Left ventricle myocardium superior (tissue), 1 donor: ENCODE data around the gene MMP2. TPM values are rescaled to one million over a fixed set of nuclear protein-coding genes. Genes with fewer than 3 reads are reported as not detected.

ENCODE experiments used
- ATAC-seq: fragments of 200-7000 bp; cut with Tn5 transposase; one replicate; pipeline ENCODE4 v1.9.1; 2020; ENCODE audit warnings: mild to moderate bottlenecking, moderate library complexity
- DNase-seq: peaks from one replicate; pipeline ENCODE4 v3.0.0-alpha.2; 2020
- intact Hi-C: fragments of 100-400 bp; cut with micrococcal nuclease; formaldehyde crosslinking; loops from one replicate; pipeline ENCODE4 v1.11.0; 2022
- total RNA-seq: library from RNA; stranded (reverse); fragmentation: NEBNext Ultra II Directional; extraction: Animal tissue kit (Norgen Biotek cat#: 25700); gene quantifications from one replicate; pipeline ENCODE4 v1.2.1, GENCODE V29; 2021
- donor health status: DM: no; HTN: yes; CAD: no; lungs with severe emphysema.

The MMP2 gene
- total RNA-seq, 1 donor from 2014 or later = 88.7 TPM

DNA sequence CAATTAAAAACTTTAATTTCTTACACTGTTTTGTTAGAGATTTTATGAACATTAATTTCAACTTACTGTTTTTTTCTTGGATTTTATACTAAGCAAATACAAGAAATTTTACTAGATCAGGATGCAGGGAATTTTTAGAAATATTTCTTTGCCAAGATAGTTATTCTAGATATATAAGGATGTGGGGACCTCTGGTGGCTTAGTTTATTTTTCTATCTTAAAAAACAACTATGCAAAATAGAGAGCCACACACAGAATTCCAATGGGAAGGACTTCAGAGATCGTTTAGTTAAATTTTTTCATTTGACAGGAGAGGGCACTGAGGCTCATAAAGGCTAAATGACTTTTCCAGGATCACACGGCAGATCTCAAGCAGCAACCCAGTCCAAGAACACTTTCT, 64.5 kb downstream of the MMP2 start:
- intact Hi-C loops = no loop called here
- DNase-seq = no peak
- ATAC-seq = peak; percentile 54

DNA sequence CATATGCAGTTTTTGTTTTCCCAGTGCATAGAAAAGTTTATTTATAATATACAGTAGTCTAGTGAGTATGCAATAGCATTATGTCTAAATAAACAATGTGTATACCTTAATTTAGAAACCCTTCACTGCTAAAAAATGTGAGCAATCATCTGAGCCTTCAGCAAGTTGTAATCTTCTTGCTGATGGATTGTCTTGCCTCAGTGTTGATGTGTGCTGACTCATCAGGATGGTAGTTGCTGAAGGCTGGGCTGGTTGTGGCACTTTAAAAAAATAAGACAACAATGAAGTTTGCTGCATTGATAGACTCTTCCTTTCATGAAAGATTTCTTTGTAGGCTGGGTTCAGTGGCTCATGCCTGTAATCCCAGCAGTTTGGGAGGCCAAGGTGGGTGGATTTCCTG, 73.6 kb downstream of the MMP2 start:
- DNase-seq (no peak), ATAC-seq (no peak)
- intact Hi-C loops = no loop called here

DNA sequence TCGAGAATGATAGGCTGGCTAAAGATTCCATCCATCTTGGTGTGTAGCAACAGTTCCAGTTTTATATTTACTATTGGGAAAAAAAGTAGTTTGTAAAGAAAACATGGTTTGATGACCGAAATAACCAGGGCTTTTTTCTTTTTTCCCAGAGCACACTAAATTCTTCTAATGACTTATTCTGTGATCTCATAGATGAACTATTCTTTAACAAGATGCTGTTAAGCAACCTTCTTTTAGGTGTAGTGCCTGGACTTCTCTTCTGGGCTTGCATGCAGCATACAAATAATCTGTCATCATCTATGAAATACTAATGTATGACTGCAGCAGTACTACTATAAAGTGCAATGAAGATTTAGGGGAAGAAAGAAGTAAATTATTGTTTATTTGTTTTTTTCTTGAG, 76.4 kb downstream of the MMP2 start:
- intact Hi-C loops = no loop called here
- ATAC-seq = no peak
- no peak for DNase-seq

Other genes starting within 250 kb of the MMP2 start
- not detected for gene IRX6, start 155.0 kb upstream of the MMP2 start, total RNA-seq
- gene LPCAT2, start 29.9 kb downstream of the MMP2 start, total RNA-seq = 8.3 TPM
- gene CAPNS2, start 87.5 kb downstream of the MMP2 start, total RNA-seq = not detected
- gene SLC6A2, start 176.8 kb downstream of the MMP2 start, total RNA-seq = not detected